MM.1S (cell line): Measurements from ENCODE around the gene PCNT.

Source experiments
- CTCF ChIP-seq: fragments of 300-600 bp; sonication (generic); IDR thresholded peaks from 2 replicates; pipeline ENCODE4 v1.5.1; 2016; ENCODE audit warnings: antibody characterized with exemption, low read length, mixed read lengths
- EZH2 ChIP-seq: fragments of 300-600 bp; sonication (generic); optimal IDR thresholded peaks from 2 replicates; pipeline ENCODE3; 2017; ENCODE audit warnings: low read depth, mild to moderate bottlenecking, antibody characterized with exemption, low read length, mixed read lengths

DNA sequence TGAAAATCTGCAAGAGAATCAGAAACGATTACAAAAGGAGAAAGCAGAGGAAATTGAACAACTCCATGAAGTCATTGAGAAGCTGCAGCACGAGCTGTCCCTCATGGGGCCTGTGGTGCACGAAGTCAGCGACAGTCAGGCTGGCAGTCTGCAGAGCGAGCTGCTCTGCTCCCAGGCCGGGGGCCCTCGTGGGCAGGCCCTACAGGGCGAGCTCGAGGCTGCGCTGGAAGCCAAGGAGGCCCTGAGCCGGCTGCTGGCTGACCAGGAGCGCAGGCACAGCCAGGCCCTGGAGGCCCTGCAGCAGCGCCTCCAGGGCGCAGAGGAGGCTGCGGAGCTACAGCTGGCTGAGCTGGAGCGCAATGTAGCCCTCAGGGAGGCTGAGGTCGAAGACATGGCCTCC lies 87.3 kb downstream of the PCNT start:
- TF ChIP-seq CTCF (no peak), EZH2 (no peak)
